HUDEP-2 (cell line): ENCODE measurements around the gene IGFLR1.
A peak's percentile ranks its signal among the peaks of the same experiment; 100 is the strongest.
"Not testable (repeated sequence)": the region's sequence is repeated elsewhere in the genome, so short reads cannot be mapped to it uniquely, and the experiment has no call there.

ENCODE experiments used
- DNase-seq, 76 experiments: peaks; one replicate each; lab custom pipeline; 2025; ENCODE audit not compliant: unreplicated experiment in 76 of 76; lab: John Stamatoyannopoulos, UW

Gene IGFLR1

DNA sequence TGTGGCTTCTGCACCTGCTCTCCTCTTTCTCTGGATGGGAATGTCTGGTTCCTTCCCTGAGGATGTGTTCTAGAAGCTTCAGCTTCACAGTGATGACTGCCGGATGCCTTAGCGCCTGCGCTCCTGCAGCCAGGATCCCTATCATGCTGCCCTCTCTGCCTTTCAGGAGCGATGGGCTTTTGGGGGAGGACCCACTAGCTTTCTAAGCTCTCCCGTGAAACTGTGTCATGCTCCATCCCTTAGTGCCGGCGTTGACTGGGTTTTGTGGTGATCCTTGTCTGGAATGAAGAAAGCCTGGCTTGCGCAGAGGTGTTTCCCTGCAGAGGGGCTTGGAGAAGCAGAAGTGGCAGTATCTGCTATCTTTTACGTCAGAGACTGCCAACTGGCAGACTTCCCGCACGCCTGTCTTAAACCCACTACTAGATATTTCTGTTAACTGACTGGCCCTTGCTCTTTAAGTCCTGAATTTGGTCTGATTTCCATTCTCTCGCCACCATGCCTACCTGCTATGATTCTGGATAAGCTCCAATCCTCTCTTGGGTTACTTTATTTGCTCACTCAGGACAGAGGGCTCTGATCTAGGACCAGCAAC, 28.3 kb downstream of the IGFLR1 start:
- DNase-seq: peak in 35 of 76 experiments; percentile 9 to 56 (median 29)

DNA sequence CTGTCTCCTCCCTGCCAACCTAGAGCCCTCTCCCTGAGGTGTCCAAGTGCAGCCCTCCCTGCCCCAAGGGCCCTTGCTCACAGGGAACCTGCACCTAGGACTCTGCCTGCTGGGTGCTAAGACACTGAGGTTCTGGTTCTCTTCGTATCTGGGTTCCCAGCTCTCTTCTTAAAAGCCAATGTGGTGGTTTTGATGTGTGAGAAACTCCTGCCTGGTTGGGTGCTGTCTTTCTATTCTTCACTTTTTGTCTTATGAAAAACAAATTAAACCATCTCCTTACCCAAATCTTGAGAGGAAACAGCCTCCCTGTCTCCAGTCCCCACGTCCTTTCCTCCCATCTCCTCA, 28.8 kb downstream of the IGFLR1 start:
- DNase-seq: no peak

DNA sequence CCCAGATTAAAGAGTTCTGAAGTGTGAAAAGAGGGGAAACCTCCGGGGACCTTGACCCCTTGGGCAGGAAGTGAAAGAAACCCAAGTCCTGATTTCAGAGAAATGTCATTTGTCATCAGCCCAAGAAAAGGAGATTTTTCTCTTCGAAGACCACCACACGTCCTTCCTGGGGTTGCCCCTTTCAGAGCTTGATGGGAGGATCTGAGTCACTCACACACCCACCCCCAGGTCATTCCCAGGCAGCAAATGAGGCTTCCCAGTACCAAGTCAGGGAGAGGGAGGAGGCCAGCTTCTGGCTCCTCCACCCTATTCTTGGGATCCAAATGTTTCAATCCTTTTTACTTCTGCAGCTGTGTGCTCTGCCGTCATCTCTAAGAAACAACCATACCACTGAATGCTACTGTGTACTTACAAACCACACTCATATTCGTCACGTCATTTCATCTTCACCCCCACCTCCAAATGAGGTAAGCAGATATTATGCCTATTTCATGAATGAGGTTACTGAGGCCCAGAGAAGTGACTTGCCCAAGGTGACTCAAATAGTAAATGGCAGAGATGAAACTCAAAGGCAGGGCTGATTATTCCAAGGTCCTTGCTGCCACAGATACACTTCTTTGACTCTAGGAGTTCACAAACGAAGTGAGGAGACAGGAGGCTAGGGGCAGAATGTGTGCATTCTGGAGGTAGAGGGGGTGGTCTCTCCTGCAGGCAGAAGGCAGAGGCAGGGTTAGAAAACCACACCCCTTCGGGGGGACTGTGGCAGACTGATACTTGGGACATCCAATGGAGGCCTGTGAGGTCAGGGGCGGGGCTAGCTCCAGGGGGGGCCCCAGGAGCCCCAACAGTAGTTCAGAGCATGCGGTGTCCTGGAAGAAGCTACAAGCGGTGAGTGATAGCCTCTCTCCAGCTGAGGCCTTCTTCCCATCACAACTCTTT, 29.4 kb downstream of the IGFLR1 start:
- no peak for DNase-seq

DNA sequence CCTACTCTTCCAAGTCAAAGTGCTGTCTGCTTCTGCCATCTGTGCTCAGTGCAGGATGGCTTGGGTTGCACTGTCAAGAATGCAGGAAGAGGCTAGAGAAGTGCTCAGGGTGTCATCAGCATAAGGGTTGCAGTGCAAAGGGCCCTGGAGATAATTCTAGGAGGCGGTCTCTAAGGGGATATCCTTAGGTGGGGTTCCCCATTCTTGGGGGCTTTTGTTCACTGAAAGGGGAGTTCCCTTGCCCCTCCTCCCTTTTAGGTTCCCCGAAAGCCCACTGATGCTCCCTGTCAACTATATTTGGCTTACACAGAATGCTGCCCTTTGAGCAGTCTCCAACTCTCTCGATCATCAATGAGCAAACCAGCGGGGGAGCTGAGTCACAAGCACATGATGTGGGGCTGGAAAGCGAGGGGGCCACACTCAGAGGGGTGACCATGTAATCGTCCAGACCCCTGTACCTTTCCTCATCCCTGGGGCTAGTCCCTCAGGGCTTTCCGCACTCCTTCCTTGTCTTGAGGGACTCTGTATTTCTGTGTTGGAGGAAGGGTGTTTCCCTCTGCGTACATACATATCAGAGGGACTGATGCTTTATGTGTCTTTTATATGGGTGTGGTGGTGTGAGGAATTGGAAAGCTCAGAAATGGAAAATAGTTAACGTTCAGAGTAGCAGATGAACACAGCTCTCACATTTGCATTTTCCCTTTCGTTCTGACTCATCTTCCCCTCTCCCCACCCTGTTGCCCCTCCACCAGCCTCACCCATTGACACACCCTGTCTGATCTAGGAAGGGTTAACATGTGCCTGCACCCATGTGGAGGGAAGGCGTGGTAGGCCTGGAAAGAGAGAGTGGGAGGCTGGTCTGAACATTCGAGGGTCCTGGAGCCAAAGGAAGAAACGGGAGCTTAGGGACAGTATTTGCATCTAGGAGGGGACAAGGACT, 31.2 kb downstream of the IGFLR1 start:
- DNase-seq: peak in 4 of 76 experiments; percentile 7 to 23 (median 15)

DNA sequence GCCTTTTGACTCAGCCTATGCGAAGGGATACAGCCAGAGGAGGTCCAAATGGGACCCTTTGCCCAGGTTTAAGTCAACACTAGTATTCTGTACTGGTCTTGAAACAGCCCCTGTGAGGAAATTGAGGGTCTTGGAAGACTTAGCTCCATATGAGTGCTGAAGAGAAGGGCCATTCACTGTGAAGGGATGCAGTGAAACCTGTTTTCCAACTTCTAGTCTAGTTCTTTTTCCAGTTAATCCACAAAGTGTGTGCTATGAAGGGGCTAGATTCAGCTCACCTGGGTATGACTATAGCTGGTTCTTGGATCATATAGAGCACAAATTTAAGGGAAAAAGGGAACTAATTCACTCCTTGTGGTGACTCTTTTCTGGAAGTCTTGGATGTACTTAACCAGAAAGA, 33.9 kb downstream of the IGFLR1 start:
- DNase-seq: no peak

DNA sequence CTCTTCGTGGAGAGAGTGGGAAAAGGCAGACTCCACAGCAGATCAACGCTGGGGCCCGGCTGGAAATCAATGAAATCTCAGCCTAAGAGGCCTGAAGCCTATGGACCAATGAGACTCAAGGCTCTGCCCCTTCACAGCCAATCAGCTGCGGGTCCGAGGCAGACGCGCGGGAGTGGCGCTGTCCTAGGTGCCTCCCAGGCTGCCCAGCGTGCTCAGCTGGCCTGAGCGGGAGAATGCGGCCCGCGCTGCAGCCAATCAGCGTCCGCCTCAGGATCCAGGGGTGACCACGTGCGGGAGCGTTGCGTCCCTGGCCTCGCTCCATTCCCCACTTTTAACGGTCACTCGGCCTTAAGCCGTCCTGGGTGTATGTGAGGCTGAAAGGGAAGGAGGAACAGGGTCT, 38.0 kb downstream of the IGFLR1 start, which contains the start of gene ZBTB32:
TSS of gene ZBTB32 (plus strand) at position 341 of the 400 bp plus-strand sequence. CDS start 10,069 bp downstream, outside the sequence.
- peak in 71 of 76 experiments; percentile 21 to 88 (median 67) for DNase-seq

DNA sequence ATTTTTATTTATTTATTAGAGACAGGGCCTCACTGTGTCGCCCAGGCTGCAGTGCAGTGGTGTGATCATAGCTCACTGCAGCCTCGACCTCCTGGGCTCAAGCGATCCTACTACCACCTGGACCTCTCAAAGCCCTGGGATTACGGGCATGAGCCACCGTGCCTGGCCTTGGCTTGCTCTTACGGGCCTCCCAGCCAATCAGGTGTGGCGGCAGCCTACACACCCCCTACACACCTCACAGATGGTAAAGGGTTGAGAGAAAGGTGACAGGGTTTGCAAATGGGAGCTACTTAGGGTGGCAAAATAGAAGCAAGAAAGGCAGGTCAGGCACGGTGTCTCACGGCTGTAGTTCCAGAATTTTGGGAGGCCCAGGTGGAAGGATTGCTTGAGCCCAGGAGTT, 38.9 kb downstream of the IGFLR1 start:
- no peak for DNase-seq

DNA sequence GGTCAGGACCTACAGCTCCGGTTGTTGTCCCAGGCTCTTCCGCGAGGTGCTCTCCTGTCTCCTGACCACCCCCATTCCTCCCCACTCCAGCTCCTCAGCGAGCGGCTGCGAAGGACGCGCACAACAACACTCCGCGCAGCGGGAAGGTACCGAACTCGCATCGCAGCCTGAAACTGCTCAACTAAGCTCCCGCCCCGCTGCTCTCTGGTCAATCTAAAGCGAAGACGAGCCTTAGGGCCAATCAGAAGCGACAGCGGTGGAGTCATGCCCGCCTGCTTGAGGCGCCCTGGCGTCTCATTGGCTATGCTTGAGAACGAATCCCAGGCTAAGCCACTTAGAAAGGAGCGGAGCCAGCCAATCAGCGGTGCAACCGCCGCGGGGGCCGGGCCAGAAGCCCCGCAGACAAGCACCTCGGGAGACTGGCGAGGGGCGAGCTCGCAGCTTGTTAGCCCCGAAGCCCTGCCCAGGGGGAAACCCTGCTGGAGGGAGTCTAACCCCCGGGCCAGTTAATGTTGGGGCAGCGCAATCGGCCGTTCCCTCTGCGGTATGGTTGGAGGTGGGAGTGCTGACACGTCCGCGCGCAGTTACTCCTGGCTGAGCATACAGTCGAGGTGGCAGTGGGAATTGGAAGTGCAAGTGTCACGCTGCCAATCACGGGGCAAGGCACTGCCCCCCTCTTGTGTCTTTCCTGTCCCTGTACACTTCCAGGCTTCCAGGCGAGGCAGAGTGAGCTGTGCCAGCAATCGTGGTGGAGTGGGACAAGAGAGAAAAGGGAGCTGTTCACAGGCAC, 39.8 kb downstream of the IGFLR1 start:
- peak in 75 of 76 experiments; percentile 70 to 98 (median 94) for DNase-seq

DNA sequence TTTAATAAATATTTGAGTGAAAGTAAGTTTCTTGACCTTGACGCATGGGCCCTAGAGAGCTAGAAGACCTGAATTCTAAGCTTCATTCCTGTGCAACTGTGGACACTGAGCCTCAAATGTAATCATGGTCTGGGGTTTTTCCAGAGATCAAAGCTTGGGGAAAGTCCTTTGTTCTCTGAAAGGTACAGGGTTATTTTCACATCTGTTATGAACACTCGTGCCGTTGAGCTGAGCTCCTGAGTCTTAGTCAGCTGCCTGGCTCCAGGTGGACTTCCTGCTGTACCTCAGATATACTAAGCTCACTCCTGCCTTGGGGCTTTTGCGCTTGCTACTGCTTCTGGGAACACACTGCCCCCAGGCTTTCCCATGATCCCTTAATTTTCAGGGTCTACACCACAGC, 45.4 kb downstream of the IGFLR1 start:
- no peak for DNase-seq

DNA sequence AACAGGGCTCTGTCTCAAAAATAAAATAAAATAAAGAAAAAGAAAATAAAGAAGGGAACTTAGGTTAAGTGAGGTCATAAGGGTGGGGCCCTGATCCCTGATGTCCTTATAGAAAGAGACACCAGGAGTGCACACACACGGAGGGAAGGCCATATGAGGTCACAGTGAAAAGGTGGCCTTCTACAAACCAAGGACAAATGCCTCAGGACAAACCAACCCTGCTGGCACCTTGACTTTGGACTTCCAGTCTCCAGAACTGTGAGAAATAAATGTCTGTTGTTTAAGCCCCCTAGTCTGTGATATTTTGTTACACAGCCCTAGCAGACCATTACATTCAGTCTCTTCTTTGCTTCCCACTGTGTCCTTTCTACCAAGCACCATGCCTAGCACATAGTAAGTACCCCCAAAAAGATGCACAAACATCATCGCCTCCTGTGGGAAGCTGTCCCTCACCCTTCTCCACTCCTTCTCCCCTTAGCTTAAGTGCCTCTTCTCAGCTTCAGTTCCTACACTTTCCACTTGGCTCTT, 46.3 kb downstream of the IGFLR1 start:
- DNase-seq: no peak

DNA sequence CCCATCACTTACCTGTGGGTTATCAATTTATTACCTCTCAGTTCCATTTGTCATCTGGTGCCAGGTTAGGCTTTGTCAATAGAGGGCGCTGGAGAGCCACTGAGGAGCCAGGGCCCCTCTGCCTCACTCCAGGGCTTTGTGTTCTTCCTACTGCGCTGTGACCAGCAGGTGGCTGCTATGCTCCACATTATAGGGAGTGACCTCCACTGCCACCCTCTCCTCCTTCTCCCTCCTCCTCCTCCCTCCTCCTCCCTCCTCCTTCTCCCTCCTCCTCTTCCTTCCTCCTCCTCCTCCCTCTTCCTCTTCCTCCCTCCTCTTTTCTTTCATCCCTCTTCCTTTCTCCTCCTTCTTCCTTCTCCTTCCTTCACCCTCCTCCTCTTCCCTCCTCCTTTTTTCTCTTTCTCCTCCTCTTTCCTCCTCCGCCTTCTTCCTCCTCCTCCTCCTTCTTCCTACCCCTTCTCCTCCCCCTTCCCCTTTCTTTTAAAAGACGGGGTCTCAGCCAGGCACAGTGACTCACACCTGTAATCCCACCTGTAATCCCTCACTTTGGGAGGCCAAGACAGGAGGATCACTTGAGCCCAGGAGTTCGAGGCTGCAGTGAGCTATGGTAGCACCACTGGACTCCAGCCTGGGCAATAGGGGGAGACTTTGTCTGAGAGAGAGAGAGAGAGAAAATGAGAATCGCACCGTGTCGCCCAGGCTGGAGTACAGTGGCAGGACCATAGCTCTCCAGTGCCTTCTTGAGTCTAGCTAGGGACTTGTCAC, 48.2 kb downstream of the IGFLR1 start:
- DNase-seq: peak in 73 of 76 experiments; percentile 46 to 95 (median 89)

DNA sequence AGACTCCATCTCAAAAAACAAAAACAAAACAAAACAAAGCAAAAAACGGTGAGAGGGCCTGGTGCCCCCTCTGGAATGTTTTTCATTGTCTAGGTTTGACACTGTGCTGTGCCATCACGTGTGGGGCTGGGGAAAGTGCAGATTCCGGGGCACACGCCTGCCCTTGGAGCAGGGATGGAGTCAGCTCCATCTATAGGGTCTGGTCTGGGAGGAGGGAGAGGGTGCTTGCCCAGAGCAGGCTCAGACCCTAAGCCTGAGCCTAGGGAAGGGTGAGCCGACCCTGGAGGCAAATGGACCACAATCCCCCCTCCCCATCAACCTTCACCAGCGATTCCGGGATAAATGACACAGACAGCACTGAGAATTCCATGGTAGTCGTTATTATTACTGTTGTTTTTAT, 48.8 kb downstream of the IGFLR1 start:
- no peak for DNase-seq

DNA sequence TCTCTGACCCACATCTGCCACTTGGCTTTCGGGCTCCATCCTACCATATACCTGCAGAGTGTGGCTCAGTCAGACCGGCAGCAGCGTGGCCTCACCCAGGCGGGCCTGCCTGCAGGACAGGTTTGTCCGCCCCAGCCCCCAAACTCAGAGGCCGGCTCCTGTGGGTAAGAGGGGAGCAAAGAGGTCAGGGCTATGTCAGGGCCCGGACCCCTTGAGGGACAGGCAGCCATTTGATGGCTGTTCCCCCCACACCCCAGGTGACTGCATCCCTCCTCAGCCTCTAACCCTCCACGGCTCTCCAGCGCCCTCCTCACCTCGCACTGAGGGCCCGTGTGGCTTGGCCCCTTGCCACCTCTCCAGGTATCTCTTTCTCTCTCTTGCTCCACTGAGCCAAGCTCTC, 50.2 kb downstream of the IGFLR1 start:
- no peak for DNase-seq

DNA sequence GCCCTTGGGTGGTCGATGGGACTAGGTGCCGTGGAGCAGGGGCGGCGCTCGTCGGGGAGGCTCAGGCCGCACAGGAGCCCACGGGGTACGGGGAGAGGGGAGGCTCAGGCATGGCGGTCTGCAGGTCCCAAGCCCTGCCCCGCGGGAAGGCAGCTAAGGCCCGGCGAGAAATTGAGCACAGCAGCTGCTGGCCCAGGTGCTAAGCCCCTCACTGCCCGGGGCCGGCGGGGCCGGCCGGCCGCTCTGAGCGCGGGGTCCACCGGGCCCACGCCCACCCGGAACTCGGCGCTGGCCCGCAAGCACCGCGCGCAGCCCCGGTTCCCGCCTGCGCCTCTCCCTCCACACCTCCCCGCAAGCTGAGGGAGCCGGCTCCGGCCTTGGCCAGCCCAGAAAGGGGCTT, 51.1 kb downstream of the IGFLR1 start:
- not testable (repeated sequence) for DNase-seq

DNA sequence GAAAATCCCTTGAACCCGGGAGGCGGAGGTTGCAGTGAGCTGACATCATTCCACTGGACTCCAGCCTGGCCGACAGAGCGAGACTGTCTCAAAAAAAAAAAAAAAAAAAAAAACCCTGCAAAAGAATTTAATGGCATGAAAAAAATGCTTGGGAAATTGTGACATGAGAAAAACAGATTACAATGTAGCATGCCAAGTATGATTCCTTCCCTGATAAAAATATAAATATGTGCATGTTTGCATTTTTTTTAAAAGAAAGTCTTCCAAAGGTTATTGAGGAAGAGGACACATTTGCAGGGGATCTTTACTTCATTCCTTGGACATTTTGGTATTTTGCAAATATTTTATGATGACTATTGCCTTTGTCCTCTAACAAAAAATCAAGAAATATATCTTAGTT, 52.4 kb downstream of the IGFLR1 start:
- DNase-seq: no peak
